Muscle of back (tissue), 13 donors: ENCODE data around the gene BUB1. TPM values are rescaled to one million over a fixed set of nuclear protein-coding genes. Genes with fewer than 3 reads are reported as not detected.
"Not testable (repeated sequence)": the region's sequence is repeated elsewhere in the genome, so short reads cannot be mapped to it uniquely, and the experiment has no call there.

ENCODE experiments used
- DNase-seq, 3 donors: peaks; one replicate each; pipeline versions ENCODE4 v3.0.0 to v3.0.0-alpha.2; 2013
- long read RNA-seq, 9 donors: transcript quantifications; one replicate each; lab custom pipeline, GENCODE V29; 2026
- polyA plus RNA-seq, 10 donors: library from polyadenylated mRNA; unstranded; fragments of 120-200 nt; gene quantifications; one replicate each; pipeline ENCODE4 v1.2.1, GENCODE V29; 2013; ENCODE audit not compliant: insufficient read length in 10 of 10

Gene BUB1
- polyA plus RNA-seq = 10 to 100 TPM in 8 of 10 donors, 1 to 10 TPM in 2; 8.0 to 15.9 (median 10.9) TPM
- long read RNA-seq, donor 1, partial matches to known transcripts = 6 of 9 reads
- long read RNA-seq, donor 1, other reads (novel, unspliced or antisense) = 0 of 9 reads
- long read RNA-seq, donor 2, partial matches to known transcripts = 7 of 8 reads
- long read RNA-seq, donor 2, other reads (novel, unspliced or antisense) = 0 of 8 reads
- long read RNA-seq, donor 3 = 0 reads
- long read RNA-seq, donor 4 = 0 reads
- long read RNA-seq, donor 5 = 0 reads
- long read RNA-seq, donor 6, partial matches to known transcripts = 5 of 6 reads
- long read RNA-seq, donor 6, other reads (novel, unspliced or antisense) = 0 of 6 reads
- long read RNA-seq, donor 7 = 0 reads
- long read RNA-seq, donor 8, partial matches to known transcripts = 5 of 7 reads
- long read RNA-seq, donor 8, other reads (novel, unspliced or antisense) = 0 of 7 reads
- long read RNA-seq, donor 9, partial matches to known transcripts = 0 of 1 reads
- long read RNA-seq, donor 9, other reads (novel, unspliced or antisense) = 0 of 1 reads

- peak; percentile 97 to 99 (median 97) for DNase-seq
Measured at GRCh38 chr2:110677530-110678456, at the start of gene BUB1. TSS of gene BUB1 (minus strand) at chr2:110678063. CDS start at chr2:110677995, 68 bp downstream.

- DNase-seq = no peak
Measured at GRCh38 chr2:110726285-110726684, 48.4 kb upstream of the BUB1 start.

GRCh38 chr2:110725859-110726258 is 48.0 kb upstream of the BUB1 start:
- no peak for DNase-seq

GRCh38 chr2:110725370-110725769 is 47.5 kb upstream of the BUB1 start:
- DNase-seq = no peak

- DNase-seq = no peak
Measured at GRCh38 chr2:110724820-110725219, 47.0 kb upstream of the BUB1 start.

- DNase-seq = no peak
Measured at GRCh38 chr2:110720547-110720946, 42.7 kb upstream of the BUB1 start.

- DNase-seq = no peak
Measured at GRCh38 chr2:110718990-110719389, 41.1 kb upstream of the BUB1 start.

GRCh38 chr2:110718382-110718781 is 40.5 kb upstream of the BUB1 start:
- no peak for DNase-seq

- peak; percentile 27 to 49 (median 40) for DNase-seq
Measured at GRCh38 chr2:110717734-110718133, 39.9 kb upstream of the BUB1 start.

- peak in 1 of 3 donors; percentile 6 for DNase-seq
Measured at GRCh38 chr2:110716959-110717645, 39.2 kb upstream of the BUB1 start.

- no peak for DNase-seq
Measured at GRCh38 chr2:110714452-110715224, 36.8 kb upstream of the BUB1 start.

- DNase-seq = no peak
Measured at GRCh38 chr2:110713513-110714362, 35.9 kb upstream of the BUB1 start.

GRCh38 chr2:110712737-110713136 is 34.9 kb upstream of the BUB1 start:
- no peak for DNase-seq

GRCh38 chr2:110708455-110708854 is 30.6 kb upstream of the BUB1 start:
- DNase-seq = no peak

GRCh38 chr2:110707386-110707965 is 29.6 kb upstream of the BUB1 start:
- DNase-seq = no peak

GRCh38 chr2:110702514-110703380 is 24.9 kb upstream of the BUB1 start:
- DNase-seq = no peak

- not testable (repeated sequence) for DNase-seq
Measured at GRCh38 chr2:110698253-110698652, 20.4 kb upstream of the BUB1 start.

- DNase-seq = peak in 1 of 3 donors; percentile 11
Measured at GRCh38 chr2:110695146-110695898, 17.5 kb upstream of the BUB1 start.
